Measurements from ENCODE around the gene SEC23A.
"Not testable (repeated sequence)": the region's sequence is repeated elsewhere in the genome, so short reads cannot be mapped to it uniquely, and the experiment has no call there.

SEC23A gene

GRCh38 chr14:39036760-39037159 is 66.3 kb downstream of the SEC23A start:
- DNase-seq = no peak
- intact Hi-C loops (cut with DNase I) = no loop called here

- DNase-seq = no peak
- intact Hi-C loops (cut with DNase I) = no loop called here
Measured at GRCh38 chr14:39035336-39035735, 67.7 kb downstream of the SEC23A start.

DNA sequence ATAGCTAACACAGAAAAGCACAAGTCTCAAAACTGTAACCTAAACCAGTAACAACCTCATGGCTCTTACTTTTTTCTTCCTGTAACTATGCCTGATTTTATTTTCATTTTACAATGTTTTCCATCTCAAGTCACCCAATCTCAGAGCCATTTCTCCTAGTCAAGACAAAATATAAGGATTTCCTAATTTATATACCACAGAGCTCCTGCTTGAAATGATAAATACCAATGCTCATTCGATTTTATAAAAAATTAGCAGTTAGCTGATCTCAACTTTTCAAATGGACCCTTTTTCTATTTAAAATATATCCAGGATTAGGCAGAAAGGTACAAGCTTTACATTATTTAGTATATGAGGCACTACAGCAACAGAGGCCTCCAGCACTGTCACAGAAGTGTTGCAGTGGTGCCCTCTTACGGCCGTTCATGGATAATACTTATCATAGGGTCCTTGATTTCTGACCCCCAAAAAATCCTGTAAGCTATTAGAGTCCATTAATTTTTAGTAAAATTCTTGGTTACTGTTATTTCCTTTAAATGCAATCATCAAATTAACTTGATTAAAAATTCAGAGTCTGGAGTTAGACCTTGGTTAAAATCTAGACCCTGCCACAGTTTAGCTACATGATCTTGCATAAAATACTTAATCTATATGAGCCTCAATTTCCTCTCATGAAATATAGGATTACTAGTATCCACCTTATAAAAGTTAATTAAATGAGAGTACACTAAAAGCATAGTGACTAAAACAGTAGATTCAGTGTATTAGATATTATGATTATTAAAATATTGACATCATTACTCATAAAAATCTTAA is 68.3 kb downstream of the SEC23A start:
- peak in 21 of 42 donors; percentile 11 to 67 (median 28) for DNase-seq
- intact Hi-C loops (cut with DNase I) = no loop called here

DNA sequence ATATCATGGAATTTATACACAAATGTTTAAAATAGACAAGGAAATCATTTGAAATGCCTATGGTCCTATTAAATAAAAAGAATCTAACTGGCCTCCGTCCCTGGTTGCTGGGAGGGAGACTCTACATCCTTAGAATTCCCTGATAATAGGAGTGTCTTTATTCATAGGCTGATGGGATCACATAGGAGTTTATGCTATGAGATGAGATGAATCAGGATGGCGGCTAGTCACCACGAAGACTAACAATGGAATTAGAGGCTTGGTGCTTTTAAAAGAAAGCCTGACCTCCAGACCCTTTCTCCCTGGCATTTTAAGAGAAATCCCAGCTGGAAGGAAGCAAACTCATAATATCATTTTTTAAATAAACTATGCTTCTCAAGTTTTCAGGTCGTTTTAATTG is 69.7 kb downstream of the SEC23A start:
- DNase-seq = no peak
- intact Hi-C loops (cut with DNase I) = no loop called here

DNA sequence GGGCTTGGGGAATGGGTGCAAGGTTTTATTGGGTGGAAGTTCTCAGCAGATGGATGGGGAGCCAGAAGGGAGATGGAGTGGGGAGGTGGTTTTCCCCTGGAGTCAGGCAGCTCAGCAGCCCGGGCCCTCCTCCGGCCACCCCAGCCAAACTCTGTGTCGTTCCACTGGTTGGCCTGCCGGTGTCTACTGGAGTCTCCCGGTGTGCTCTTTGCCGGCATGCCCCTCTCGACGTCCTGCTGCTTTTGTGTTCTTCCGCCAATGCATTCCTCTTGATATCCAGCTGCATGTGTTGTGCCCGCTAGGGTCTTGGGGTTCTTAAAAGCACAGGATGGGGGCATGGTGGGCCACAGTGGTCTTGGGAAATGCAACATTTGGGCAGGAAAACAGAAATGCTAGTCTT is 72.8 kb downstream of the SEC23A start:
- DNase-seq = no peak
- intact Hi-C loops (cut with DNase I) = no loop called here

- no peak for DNase-seq
- intact Hi-C loops (cut with DNase I) = no loop called here
Measured at GRCh38 chr14:39029789-39030188, 73.2 kb downstream of the SEC23A start.

DNA sequence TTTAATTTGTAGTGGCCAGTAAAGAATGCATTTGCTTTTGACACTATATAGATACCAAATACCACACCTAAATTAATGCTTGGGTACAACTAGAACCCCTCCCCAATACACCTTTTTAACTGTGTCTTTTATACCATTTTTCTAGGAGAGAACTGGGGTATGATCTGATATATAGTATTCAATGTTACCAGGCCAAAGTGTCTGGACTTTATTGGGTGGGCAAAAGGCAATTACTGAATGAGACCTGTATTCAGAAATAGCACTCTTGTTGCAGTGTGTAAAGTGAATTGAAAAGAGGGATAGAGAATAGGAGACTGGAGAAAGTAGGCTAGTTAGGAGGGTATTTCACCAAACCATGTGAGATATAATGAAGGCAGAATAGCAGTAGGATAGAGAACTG is 74.4 kb downstream of the SEC23A start:
- intact Hi-C loops (cut with DNase I) = no loop called here

DNA sequence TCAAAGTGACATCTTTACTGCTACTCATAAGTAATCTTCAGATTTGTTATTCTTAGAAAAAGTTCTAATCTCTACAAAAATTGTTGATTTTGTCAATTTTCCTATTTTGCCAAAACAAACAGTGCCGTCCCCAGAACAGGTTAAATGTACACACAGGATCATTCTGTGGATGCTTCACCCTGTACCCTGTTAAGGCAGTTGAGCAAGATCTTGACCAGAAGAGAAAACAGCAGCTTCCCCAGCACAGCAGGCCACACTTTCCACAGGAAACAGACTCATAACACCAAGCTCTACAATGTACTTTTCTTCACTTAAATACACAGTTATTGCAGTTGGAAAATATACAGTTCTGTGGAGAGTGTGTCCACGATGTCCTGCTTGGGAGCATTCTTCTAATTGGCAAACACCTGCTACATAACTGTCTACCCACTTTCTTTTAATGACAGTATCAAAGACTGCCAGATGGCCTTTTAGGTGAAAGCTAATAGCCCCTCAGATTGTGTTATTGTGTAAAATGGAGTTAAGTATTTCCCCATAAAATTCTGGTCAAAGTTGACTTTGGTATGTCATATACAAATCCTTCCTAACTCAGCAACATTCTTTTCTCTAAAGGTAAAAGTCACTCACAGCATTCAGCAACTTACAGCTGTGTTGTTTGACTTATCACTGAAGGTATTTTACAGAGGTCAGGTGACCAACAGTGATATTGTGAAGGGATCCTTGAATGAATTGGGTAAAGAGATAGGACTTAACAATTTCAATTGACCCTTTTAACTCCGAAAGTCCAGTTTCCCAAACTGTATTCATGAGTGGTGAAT is 77.0 kb downstream of the SEC23A start:
- intact Hi-C loops (cut with DNase I) = no loop called here
- no peak for DNase-seq

More for the DNA sequence above, 74.4 kb downstream of the SEC23A start:
- DNase-seq = no peak

GRCh38 chr14:39025250-39025809 is 77.7 kb downstream of the SEC23A start:
- no peak for DNase-seq
- intact Hi-C loops (cut with DNase I) = no loop called here

- DNase-seq = no peak
- intact Hi-C loops (cut with DNase I) = no loop called here
Measured at GRCh38 chr14:39023939-39024871, 78.8 kb downstream of the SEC23A start.

DNA sequence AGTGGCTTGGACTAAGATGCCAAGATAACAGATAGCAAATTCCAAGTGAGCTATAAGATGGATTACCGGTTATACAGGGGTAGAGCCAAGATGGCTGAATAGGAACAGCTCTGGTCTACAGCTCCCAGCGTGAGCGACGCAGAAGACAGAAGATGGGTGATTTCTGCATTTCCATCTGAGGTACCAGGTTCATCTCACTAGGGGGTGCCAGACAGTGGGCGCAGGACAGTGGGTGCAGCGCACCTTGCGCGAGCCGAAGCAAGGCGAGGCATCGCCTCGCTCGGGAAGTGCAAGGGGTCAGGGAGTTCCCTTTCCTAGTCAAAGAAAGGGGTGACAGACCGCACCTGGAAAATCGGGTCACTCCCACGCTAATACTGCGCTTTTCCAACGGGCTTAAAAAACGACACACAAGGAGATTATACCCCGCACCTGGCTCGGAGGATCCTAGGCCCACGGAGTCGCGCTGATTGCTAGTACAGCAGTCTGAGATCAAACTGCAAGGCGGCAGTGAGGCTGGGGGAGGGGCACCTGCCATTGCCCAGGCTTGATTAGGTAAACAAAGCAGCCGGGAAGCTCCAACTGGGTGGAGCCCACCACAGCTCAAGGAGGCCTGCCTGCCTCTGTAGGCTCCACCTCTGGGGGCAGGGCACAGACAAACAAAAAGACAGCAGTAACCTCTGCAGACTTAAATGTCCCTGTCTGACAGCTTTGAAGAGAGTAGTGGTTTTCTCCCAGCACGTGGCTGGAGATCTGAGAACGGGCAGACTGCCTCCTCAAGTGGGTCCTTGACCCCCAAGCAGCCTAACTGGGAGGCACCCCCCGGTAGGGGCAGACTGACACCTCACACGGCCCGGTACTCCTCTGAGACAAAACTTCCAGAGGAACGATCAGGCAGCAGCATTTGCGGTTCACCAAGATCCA is 85.7 kb downstream of the SEC23A start:
- DNase-seq = not testable (repeated sequence)
- intact Hi-C loops (cut with DNase I) = loop anchor here (5.0 to 10.0 kb wide), 2 partner anchors 143 to 295 kb away; no protein-coding TSS in a partner anchor

- no peak for DNase-seq
- intact Hi-C loops (cut with DNase I) = loop anchor here (5.0 to 10.0 kb wide), 2 partner anchors 142 to 294 kb away; no protein-coding TSS in a partner anchor
Measured at GRCh38 chr14:39016733-39017095, 86.3 kb downstream of the SEC23A start.

DNA sequence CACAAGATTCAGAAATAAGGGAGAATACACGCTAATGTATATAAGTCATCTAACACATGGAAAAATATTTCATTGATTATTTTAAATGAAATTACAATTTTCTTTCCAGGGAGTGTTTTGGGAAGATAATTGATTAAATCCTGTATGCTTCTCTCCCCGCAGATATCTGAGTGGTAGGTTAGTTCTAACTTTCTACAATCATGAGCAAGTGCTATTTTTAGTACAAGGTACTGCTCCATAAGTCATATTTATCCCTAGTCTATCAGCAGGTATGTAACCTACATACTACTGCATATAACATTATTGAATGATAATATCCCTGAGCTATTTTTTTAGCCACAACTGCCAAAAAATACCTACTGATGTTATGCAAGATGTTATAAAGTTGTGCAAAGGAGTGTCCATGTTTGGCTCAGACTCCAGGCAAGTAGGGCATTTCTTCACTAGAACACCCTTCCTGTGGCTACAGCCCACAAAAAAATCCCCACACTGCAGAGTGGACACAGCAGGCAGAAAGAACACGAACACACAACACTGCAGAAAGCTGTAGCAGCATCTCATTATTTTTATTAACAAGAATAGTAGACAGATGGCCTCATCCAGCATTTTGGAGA is 87.0 kb downstream of the SEC23A start:
- intact Hi-C loops (cut with DNase I) = loop anchor here (5.0 to 10.0 kb wide), 2 partner anchors 141 to 294 kb away; no protein-coding TSS in a partner anchor
- no peak for DNase-seq

DNA sequence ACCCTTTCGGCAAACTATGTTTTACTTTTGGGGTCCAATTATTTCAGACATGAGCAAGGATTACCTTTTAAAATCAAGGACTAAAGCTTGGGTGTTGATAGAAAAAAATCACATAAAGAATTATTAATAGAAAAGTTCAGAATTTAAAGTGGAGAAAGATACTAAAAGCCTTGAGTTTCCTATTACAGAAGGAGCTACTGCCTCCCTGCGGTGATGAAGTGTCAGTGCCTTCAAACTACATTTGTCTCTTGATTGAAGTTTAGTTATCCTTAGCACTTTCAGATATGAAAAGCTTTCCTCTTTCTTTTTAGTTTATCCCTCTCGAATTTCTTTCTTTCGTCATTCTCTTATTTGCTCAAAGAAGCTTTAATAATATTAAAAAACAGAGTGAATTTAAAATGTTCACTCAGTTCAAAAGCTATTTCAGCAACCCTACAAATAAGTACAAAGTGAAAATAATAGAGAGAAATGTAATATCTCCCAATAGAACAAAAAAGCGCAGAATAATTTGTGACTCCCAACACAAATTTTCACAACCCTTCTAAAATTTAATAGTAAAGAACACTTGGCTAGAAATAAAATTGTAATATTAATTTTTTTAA is 87.6 kb downstream of the SEC23A start:
- intact Hi-C loops (cut with DNase I) = loop anchor here (5.0 to 10.0 kb wide), 2 partner anchors 141 to 293 kb away; no protein-coding TSS in a partner anchor
- DNase-seq = peak in 38 of 42 donors; percentile 18 to 86 (median 58)

DNA sequence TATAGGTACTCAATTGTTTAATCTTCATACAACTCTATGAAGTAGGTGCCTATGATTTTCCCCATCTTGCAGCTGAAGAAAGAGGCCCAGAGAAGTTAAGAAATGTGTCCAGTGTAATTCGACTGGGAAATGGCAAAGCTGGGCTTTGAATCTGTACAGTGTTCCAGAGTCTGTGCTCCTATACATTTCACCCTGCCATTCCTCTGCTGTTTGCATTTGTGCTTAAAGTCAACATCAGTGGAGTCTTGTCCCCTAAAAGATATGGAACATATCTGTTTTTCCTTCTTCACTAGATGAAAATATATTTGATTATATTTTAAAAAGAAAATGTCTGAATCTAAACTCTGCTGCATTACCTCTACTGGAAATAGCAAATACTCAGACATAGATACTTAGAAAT is 88.6 kb downstream of the SEC23A start:
- no peak for DNase-seq
- intact Hi-C loops (cut with DNase I) = loop anchor here (10.0 kb wide), 1 partner anchor 140 kb away; no protein-coding TSS in a partner anchor

DNA sequence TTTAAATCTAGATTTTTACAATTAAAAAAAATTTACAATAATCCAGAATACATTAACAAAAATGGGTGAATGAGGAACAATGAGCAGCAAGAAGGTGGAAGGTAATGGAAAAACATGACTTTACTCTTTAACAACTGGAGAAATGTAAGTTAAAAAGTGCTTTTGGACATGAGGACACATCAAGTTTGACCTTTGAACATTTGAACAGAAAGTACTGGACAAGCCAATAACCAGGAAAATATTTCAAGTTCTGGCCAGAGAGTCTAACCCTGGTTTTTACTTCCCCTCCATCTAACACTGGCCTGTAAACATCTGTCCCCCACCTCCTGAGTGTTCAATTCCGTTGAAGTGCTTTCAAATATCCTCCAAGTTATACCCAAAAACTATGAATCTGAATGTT is 94.1 kb downstream of the SEC23A start:
- intact Hi-C loops (cut with DNase I); DNase-seq: not testable (repeated sequence)

All from head of caudate nucleus (tissue), 42 donors.